GM19025 (cell line): Measurements from ENCODE around the gene SLN.

Experiments
- ATAC-seq: cut with Tn5 transposase; IDR thresholded peaks from one replicate; pipeline ENCODE4 v1.9.1; 2021; ENCODE audit warnings: mild to moderate bottlenecking, low read depth, moderate library complexity; ENCODE audit not compliant: unreplicated experiment

SLN gene

DNA sequence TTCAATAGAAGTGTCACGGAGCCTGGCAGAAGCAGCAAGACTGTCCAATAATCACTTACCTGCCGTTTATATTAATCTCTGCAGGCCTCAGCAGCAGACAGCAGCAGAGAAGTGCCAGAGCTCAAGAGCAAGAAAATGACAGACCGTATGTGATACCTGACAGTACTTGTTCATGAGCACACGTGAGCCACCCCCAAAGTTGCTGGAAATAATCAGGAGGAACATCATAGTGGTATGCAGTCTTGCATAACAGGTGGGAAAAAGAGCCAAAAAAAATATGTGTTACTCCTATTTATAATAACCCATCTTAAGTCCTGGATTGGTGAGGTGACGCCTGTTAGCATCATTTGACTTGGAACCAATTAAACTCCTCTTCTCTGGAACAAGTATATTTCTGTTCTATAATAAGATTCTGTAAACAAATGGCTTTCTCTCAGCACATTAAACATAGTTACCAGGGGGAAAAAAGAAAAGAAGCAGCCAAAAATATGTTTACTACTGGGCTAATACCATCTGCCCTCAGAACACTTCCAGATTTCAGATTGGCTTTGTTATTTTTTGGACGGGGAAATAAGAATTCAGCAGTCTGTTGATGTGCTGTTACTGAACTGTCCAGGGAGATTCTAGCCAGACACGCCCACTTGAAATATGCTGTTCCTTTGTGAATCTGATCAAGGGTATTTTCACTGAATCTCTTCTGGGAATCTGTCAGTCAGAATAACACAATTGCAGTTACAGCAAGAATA lies 7.9 kb upstream of the SLN start:
- no peak for ATAC-seq

DNA sequence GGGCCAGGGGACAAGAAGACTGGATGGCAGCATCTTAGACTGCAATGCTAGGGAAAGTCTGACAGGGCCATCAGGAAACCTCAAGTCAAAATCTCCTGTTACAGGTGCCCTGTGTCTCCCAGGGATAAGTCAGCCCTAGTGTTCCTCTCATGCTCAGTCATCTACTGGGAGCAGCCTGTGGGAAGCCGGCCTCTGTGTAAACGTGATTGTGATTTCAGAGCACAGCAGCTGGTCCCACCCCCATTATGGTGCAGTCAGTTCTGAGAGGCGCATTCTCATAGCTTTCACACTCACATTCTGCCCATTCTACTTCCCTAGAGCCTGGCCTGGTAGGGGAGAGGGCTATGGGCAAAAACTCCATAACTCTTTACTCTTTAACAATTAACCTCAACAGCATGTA lies 7.2 kb upstream of the SLN start:
- no peak for ATAC-seq

DNA sequence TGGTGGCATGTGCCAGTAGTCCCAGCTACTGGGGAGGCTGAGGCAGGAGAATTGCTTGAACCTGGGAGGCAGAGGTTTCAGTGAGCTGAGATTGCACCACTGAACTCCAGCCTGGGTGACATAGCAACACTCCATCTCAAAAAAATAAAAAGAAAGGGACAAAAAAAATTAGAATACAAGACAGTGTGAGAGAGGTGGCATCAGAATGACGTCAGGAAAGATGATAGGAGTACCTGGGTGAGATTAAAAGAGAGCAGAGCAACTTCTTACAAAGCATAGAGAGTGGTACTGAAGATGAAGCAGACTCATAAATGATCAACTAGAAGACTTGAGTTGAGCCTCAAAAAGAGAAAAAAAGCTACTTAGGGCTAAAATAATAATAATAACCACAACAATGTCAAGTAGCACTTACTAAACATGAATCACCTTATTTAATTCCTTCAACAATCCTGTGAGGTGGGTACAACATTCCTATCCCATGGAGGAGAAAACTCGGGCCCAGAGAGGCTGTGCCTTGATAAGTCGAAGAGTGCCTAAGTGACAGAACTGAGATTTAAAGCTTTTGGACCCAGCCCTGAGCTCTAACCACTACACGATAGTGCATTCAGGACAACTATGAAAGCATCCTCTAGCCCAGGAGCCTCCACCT lies 5.2 kb upstream of the SLN start:
- no peak for ATAC-seq

DNA sequence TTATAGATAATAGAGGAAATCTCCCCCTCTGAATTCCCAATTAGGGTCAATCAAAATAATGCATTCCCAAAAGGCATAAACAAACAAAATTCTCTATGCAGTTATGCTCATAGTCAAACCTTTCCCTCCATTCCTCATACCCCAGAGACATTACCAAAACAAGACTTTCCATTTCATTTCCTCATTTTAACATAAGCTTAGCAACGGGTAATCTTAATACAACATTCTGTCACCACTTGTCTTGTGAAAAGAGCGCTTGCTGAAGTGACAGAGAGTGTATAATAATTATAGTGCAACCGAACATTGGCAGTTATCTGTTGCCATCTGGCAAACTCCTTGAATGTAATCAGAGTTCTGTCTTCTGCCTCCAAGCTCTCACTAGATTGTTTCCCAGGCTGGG lies 1.2 kb upstream of the SLN start:
- ATAC-seq: no peak

DNA sequence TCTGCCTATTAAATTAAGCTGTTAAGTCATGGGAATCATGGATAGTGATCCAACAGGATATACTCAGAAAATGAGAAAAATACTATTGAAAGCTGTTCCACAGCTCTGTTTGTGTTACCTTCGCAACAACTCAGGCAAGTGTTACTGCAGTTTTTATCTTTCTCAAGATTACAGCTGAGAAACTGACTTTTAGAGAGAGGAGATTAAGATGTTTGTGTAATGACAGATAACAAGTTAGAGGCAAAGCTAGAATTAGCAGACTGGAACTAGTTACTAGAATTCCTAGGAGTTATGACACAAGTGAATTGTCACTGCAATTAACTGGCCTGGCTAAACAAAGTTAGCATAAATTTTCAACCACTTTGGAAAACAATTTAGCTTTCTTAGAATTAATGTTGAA lies 1.6 kb downstream of the SLN start:
- ATAC-seq: no peak

DNA sequence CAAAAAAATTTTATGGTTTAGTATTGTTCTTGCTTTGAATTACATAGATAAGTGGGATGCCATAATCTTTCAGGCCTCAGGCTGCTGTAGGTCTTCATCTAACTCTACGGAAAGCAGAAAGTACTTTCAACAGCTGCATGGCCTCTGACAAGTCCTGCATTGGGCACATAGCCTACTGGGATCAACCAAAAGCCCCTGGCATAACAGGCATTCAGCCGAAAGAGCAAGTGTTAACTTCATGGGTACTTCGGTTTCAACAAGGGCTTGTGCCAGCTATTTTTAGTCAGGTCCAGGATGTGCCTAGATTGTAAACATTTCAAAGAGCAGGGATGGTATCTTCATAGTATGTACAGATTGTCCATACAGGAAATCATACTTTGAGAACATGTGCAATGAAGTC lies 3.1 kb downstream of the SLN start:
- no peak for ATAC-seq

DNA sequence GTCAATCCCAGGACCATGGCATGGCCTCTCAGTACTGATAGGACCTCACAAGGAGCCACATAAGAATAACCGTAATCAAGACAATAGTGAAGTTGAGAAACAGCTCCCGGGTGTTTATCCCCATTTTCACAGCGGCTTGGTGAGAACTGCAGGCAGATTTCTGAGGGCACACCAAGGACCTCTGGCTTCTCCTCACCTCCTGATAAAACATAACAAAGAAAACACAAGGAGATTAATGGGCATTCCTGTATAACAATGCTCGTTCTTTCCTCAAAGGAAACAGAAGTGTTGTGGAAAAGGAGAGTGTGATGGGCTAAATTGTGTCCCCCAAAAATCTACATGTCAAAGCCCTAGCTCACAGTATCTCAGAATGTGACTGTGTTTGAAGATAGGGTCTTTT lies 4.0 kb downstream of the SLN start:
- ATAC-seq: no peak

DNA sequence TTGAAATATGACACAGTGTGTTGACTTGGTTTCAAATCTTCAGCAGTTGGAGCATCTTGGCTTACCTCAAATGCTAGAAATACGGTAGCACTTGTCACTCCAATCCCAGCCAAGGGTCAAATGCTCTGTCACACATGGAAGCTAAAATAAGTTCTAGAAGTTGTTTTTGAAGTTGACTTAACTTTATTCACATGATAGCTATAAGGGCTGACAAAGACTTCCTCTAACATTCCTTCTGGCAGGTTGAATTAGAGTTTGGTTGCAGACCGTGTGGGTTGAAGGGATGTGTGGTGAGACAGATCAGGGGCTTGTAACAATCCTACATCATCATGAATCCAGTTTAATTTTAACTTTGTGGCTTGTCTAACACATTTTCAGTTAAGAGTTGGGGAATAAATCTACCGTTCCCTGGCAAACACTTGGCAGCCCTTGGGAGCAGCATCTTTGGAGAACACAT lies 4.6 kb downstream of the SLN start:
- no peak for ATAC-seq

DNA sequence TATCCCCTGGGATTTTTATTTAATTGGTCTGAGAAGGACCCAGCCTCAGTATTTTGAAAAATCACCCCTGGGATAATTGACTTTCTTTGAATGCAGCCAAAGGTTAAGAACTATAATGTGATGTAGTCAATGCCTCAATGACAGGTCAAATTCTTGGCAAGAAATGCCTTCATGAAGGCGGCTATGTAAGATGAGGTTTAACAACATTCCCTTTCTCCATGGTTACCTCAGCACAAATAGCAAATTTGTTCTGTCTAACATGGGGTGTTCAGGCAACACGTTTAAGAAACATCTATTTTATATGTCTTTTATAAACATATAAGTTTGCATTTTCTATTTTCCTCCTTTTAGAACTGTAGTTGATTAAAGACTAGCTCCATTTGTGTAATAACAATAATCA lies 5.3 kb downstream of the SLN start:
- ATAC-seq: no peak

DNA sequence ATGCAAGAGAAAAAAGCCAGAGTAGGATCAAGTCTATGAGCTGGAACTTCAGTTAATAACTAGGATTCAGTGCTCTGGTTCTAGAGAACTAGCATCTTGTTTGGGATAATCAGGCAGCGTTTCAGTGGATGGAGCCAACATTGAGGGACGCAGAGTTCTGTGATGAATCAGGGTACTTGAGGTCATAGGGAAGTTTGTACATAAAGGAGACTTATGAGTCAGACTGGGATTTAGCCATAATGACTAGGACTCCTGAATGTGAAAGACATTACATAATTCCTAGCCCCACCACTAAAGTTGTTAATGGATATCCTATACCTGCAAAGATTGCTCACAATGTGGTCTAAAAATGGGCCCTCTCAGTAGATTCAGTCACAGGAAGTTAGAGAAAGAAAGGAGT lies 6.8 kb downstream of the SLN start:
- ATAC-seq: no peak

DNA sequence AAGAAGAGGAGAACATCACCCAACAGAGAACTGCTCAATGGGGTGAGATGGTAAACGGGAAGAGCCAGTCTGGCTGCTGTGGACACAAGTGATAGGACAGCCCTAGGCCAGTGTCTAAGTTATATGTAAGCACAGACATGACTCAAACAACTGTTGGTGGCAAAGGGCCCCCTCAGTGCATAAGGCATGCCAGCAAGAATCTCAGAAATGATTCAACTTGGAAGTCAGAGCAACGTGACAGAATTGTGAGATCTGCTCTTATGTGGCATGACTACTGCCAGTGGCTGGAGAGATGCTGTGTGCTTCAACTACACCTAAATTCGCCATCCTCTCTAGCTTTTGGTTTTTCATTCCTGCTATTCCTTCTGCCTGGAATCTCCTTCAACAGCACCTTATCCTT lies 7.4 kb downstream of the SLN start:
- ATAC-seq: no peak

DNA sequence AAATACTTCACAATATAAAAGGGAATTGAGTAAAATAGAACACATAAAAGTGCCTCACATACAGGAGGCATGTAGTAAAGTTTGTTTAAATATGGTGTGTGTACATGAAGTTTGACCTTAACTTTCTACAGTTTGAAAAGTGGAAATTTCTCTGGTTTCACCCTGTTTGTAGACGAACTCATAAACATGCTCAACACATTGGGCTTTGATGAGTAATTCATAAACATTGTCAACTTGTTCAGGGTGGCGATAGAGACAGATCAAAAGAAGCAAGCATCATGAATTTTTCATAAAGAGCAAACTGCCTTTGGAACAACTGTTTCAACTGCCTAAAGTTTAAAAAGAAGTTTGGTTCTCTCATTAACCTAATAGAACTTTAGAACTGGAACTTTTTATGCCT lies 9.1 kb downstream of the SLN start:
- no peak for ATAC-seq

DNA sequence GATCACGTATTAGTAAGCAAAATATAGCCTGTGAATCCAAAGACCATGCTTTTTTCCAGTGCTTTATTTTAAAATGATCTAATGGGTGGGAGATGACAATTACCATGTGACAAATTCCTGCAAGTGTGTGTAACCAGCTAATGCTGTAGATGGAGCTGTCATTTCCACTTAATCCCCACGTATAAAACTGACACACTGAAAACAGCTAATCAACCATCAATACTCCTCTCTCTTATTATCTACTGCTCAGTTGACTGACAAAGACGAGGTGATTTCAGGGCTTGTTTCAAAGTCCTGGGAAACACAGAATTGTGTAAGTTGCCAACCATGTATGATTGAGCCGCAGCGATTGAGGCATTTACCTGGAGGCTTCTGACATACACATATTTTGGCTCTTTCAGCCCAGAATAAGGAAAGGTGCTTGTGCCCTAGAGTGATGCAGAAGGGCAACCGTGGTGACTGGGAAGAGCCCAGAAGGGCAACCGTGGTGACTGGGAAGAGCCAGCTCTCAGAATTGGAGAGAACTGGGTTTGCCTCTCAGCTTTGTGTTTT lies 9.7 kb downstream of the SLN start:
- no peak for ATAC-seq

DNA sequence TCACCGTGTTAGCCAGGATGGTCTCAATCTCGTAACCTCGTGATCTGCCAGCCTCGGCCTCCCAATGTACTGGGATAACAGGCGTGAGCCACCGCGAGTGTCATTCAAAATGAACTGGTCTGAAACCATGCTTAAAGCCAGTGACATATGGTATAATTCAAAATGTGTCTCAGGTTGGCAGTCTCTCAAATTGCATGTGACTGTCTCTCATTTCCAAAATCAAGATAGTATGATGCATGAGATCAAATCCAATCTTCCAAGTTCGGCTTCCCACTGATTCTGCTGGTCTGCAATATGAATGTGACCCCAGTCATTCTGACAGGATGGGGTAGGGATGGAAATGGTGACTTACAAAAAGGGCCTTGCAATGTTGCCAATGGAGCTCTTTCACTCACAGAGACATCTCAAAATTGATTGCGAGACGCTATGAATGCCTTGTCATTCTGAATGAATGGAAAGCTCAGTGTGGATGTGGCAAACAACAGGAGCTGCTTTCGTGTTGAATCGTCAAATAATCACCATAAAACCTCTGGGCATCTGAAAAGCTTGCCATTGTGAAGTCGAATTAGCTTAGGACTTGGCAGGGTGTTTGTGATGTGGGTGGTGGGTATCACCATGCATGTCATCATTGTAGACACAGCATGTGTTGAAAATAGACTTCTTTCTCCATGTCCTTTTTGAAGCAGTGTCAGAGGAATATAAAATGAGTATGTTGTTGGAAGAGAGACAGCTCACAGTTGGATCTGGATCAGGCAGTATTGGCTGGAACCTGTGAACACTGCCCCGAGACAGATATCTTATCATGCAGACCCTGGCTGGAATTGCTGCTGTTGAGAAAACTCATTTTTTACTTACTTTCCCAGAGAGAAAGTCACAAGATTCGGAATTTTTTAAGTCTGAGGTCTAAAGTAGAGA lies 12.2 kb downstream of the SLN start:
- no peak for ATAC-seq

DNA sequence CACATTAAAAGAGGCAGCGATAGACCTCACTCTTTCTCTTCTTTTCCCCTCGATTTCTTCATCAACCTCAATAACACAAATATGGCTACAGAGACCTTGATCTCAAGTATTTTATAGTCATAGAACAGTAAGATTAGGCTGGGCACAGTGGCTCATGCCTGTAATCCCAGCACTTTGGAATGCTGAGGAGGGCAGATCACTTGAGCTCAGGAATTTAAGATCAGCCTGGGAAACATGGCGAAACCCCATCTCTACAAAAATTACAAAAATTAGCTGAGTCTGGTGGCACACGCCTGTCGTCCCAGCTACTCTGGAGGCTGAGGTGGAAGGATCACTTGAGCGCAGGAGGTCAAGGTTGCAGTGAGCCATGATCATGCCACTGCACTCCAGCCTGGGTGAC lies 14.6 kb downstream of the SLN start:
- ATAC-seq: no peak

DNA sequence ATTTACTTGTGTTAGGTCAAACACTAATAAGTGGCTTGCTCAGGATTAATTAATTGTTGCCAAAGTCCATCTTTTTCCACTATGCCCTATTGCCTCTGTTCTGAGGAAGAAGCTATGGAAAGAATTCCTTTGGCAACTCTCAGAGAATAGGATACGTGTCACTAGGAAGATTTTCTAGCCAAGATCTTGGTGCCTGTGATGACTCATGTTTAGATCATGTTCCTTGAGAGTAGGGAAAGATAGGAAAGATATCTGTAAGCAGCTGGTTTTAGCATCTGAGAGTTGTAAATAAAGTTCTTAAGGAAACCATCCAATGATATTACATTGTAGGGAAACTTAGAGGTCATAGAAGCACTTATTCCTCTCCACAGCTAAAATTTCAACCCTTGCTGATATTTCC lies 15.7 kb downstream of the SLN start:
- no peak for ATAC-seq

DNA sequence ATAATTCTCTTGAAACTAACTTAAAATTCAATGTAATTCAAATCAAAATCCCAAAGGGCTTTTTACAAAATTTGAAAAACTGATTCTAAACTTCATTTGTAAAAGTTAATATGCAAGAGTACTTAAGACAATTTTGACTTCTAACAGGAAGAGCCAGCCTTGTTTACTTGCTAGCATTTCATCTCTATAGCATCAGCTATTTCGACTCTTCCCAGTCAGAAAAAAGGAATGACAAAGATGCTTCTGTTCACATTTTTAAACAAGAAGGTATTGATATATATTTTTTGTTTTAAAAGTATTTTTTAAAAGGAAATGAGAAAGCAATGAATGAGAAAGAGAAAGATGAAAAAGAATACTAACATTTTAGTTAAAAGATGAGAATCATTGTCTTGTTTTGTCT lies 16.4 kb downstream of the SLN start:
- no peak for ATAC-seq

DNA sequence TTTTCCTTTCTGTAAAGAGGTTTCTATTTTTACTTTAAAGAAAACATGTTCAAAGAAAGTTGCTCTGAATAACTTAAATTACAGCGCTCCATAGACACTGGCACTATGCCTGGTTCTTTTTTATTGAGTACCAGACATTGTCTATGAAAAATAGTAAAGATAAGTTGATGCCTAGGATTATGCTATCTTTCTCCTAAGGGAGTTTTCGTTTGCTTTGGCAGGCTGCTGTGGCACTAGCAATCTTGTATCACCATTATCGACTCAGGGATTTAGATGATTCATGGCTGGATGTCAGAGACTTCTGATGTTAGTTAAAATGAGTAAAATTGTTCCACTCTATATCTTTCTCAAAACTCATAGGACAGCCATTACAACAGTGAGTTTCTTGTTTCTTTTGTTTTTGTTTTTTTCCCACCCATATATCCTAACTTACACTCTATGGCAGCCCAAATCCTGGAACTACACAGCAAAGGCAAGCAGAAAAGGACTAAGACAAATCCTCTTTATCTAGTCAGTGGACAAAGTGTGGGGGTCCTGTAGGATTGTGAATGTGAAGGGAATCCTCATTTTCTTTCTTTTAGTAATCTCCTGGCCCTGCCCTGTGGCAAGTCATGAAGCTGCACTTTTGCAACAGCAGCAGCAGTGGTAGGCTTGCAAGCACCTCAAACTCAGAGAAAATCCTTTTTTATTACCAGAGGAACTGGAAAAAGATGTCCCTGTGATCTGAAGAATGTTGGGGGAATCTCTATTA lies 20.7 kb downstream of the SLN start:
- ATAC-seq: no peak

DNA sequence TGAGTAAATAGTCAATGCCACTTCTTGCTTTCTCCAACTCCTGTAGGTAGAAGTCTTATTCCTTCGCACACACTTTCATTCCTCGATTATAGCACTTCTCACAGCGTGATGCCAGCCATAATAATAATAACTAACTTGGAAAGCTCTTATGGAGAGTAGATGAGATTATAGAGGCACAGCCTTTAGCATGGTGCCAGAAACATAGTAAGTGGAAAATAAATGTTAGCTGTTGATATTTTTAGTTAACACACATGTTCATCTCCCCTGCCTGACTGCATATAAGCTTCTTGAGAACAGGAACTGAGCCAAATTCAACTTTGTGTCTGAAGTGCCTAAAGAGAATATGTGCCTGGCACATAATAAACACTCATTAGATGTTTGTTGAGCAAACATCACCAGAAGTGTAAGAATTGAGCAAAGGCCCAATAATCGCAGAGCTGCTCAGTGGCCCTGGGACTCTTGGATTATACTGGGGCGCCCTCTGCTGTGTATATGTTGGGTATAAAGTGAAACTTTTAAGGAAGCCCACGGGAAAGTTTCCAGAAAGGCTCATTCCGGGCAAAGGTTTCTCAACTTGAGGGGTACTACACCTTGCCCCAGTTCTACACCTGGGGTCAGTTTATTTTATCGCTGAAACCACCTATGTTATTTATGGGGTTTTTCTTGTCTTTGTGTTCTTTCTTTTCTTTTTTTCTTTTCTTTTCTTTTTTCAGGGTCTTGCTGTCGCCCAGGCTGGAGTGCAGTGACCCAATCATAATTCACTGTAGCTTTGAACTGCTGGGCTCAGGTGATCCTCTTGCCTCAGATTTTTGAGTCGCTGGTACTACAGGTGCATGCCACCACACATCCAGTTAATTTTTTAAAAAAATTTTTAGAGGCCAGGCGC lies 22.3 kb downstream of the SLN start:
- ATAC-seq: no peak
